GM23338 (cell line): ENCODE measurements around the gene FGF23. TPM values are rescaled to one million over a fixed set of nuclear protein-coding genes. Genes with fewer than 3 reads are reported as not detected.

Experiments used
- ATAC-seq: fragments of 200-7000 bp; cut with Tn5 transposase; 3 replicates; pipeline ENCODE4 v1.9.1; 2020
- DNase-seq: peaks from one replicate; pipeline ENCODE4 v3.0.0-alpha.2; 2015; ENCODE audit warnings: low spot score
- H2AFZ ChIP-seq: fragments of 200-600 bp; sonication (generic); 2 replicates; pipeline ENCODE4 v1.8.0; 2016; ENCODE audit warnings: antibody characterized with exemption, mild to moderate bottlenecking, moderate library complexity
- H3F3A ChIP-seq: fragments of 200-600 bp; sonication (generic); replicated peaks from 2 replicates; pipeline ENCODE4 v1.8.0; 2017; ENCODE audit warnings: antibody characterized with exemption, mixed run types, low read depth
- H3K27ac ChIP-seq: fragments of 200-600 bp; sonication (generic); 2 replicates; pipeline ENCODE4 v1.6.1; 2016; ENCODE audit warnings: low read depth
- H3K27me3 ChIP-seq: fragments of 200-600 bp; sonication (generic); 2 replicates; pipeline ENCODE4 v1.8.0; 2016; ENCODE audit warnings: mild to moderate bottlenecking, mixed run types, moderate library complexity; ENCODE audit not compliant: insufficient read depth
- H3K36me3 ChIP-seq: fragments of 200-600 bp; sonication (generic); 2 replicates; pipeline ENCODE4 v1.8.0; 2016; ENCODE audit warnings: mild to moderate bottlenecking; ENCODE audit not compliant: insufficient read depth
- H3K4me1 ChIP-seq: fragments of 200-600 bp; sonication (generic); 2 replicates; pipeline ENCODE4 v1.8.0; 2016; ENCODE audit warnings: mild to moderate bottlenecking, moderate library complexity; ENCODE audit not compliant: insufficient read depth
- H3K4me2 ChIP-seq: fragments of 200-600 bp; sonication (generic); 2 replicates; pipeline ENCODE4 v1.7.1; 2017; ENCODE audit warnings: mixed run types
- H3K4me3 ChIP-seq: fragments of 200-600 bp; sonication (generic); 2 replicates; pipeline ENCODE4 v1.6.1; 2016; ENCODE audit warnings: mixed run types
- H3K79me2 ChIP-seq: fragments of 200-600 bp; sonication (generic); replicated peaks from 2 replicates; pipeline ENCODE4 v1.8.0; 2017; ENCODE audit warnings: mild to moderate bottlenecking; ENCODE audit not compliant: insufficient read depth
- H3K9me2 ChIP-seq: fragments of 200-600 bp; sonication (generic); 2 replicates; pipeline ENCODE4 v1.8.0; 2017; ENCODE audit not compliant: insufficient read depth
- H4K20me1 ChIP-seq: fragments of 200-600 bp; sonication (generic); replicated peaks from 2 replicates; pipeline ENCODE4 v1.8.0; 2017; ENCODE audit warnings: mild to moderate bottlenecking; ENCODE audit not compliant: insufficient read depth
- H3K27ac Mint-ChIP-seq: 2 replicates; pipeline ENCODE4 v1.8.0; 2020; ENCODE audit warnings: inconsistent platforms, mild to moderate bottlenecking, moderate library complexity, mixed read lengths
- H3K27me3 Mint-ChIP-seq: 3 replicates; pipeline ENCODE4 v1.8.0; 2022; ENCODE audit warnings: low read depth, mild to moderate bottlenecking, moderate library complexity, mixed read lengths, inconsistent platforms; ENCODE audit not compliant: insufficient read depth, poor library complexity
- H3K36me3 Mint-ChIP-seq: 3 replicates; pipeline ENCODE4 v1.8.0; 2021; ENCODE audit warnings: low read depth, mild to moderate bottlenecking, inconsistent platforms, moderate library complexity, mixed read lengths
- H3K4me1 Mint-ChIP-seq: 3 replicates; pipeline ENCODE4 v1.8.0; 2020; ENCODE audit warnings: mild to moderate bottlenecking, inconsistent platforms, mixed read lengths
- H3K4me3 Mint-ChIP-seq: 3 replicates; pipeline ENCODE4 v1.8.0; 2021; ENCODE audit warnings: moderate library complexity, mild to moderate bottlenecking, inconsistent platforms, mixed read lengths
- H3K9me3 Mint-ChIP-seq: 3 replicates; pipeline ENCODE4 v1.8.0; 2020; ENCODE audit warnings: moderate library complexity, mild to moderate bottlenecking, inconsistent platforms, mixed read lengths
- CREB1 ChIP-seq: fragments of 250-450 bp; sonication (Bioruptor Pico); IDR thresholded peaks from 2 replicates; pipeline ENCODE4 v1.5.0; 2020; ENCODE audit warnings: low read depth, mild to moderate bottlenecking, moderate library complexity
- ETS1 ChIP-seq: IDR thresholded peaks from 2 replicates; pipeline ENCODE4 v1.6.1; 2016; ENCODE audit warnings: antibody characterized with exemption
- EZH2phosphoT487 ChIP-seq: fragments of 200-600 bp; sonication (generic); IDR thresholded peaks from one replicate; pipeline ENCODE4 v1.8.1; 2018; ENCODE audit warnings: antibody characterized with exemption; ENCODE audit not compliant: unreplicated experiment
- JUNB ChIP-seq: IDR thresholded peaks from one replicate; pipeline ENCODE4 v1.6.1; 2016; ENCODE audit warnings: antibody characterized with exemption; ENCODE audit not compliant: unreplicated experiment
- ZNF114 ChIP-seq: fragments of 250-450 bp; sonication (Bioruptor Pico); IDR thresholded peaks from 2 replicates; pipeline ENCODE4 v1.5.0; 2020; ENCODE audit warnings: mild to moderate bottlenecking, moderate library complexity
- ZNF331 ChIP-seq: fragments of 250-450 bp; sonication (Bioruptor Pico); IDR thresholded peaks from 2 replicates; pipeline ENCODE4 v1.5.0; 2020; ENCODE audit warnings: low read depth, mild to moderate bottlenecking, moderate library complexity
- polyA plus RNA-seq: library from polyadenylated mRNA; unstranded; fragments of >200 nt; fragmentation: Nextera tagmentation; extraction: Ambion mirVana; gene quantifications from 2 replicates; pipeline ENCODE4 v1.2.1, GENCODE V29; 2016
- total RNA-seq: library from RNA; depleted of rRNA; stranded (reverse); fragments of >200 nt; shearing (Covaris generic); gene quantifications from 2 replicates; pipeline ENCODE4 v1.2.3, GENCODE V29; 2014
- TF ChIP-seq, protein P1 (sequence below): fragments of 250-450 bp; sonication (Bioruptor Pico); IDR thresholded peaks from 2 replicates; pipeline ENCODE4 v1.5.0; 2020; ENCODE audit warnings: mild to moderate bottlenecking, moderate library complexity
- TF ChIP-seq, protein P2 (sequence below), 2 experiments: fragments of 200-600 bp in 1 of 2; sonication (generic) in 1 of 2; conservative IDR thresholded peaks; 2 replicates each; pipeline versions ENCODE4 v1.5.1 to v1.6.1; 2016 to 2017; ENCODE audit warnings: antibody characterized with exemption in 2 of 2, low read depth in 2 of 2, mild to moderate bottlenecking in 2 of 2, moderate library complexity in 1 of 2

FGF23 gene
- total and polyA plus RNA-seq, 2 experiments from 2014 or later, result 0.44 to 0.56 TPM

GRCh38 chr12:4322726-4323125 is 56.8 kb downstream of the FGF23 start (continued):
- TF ChIP-seq, protein P1, sequence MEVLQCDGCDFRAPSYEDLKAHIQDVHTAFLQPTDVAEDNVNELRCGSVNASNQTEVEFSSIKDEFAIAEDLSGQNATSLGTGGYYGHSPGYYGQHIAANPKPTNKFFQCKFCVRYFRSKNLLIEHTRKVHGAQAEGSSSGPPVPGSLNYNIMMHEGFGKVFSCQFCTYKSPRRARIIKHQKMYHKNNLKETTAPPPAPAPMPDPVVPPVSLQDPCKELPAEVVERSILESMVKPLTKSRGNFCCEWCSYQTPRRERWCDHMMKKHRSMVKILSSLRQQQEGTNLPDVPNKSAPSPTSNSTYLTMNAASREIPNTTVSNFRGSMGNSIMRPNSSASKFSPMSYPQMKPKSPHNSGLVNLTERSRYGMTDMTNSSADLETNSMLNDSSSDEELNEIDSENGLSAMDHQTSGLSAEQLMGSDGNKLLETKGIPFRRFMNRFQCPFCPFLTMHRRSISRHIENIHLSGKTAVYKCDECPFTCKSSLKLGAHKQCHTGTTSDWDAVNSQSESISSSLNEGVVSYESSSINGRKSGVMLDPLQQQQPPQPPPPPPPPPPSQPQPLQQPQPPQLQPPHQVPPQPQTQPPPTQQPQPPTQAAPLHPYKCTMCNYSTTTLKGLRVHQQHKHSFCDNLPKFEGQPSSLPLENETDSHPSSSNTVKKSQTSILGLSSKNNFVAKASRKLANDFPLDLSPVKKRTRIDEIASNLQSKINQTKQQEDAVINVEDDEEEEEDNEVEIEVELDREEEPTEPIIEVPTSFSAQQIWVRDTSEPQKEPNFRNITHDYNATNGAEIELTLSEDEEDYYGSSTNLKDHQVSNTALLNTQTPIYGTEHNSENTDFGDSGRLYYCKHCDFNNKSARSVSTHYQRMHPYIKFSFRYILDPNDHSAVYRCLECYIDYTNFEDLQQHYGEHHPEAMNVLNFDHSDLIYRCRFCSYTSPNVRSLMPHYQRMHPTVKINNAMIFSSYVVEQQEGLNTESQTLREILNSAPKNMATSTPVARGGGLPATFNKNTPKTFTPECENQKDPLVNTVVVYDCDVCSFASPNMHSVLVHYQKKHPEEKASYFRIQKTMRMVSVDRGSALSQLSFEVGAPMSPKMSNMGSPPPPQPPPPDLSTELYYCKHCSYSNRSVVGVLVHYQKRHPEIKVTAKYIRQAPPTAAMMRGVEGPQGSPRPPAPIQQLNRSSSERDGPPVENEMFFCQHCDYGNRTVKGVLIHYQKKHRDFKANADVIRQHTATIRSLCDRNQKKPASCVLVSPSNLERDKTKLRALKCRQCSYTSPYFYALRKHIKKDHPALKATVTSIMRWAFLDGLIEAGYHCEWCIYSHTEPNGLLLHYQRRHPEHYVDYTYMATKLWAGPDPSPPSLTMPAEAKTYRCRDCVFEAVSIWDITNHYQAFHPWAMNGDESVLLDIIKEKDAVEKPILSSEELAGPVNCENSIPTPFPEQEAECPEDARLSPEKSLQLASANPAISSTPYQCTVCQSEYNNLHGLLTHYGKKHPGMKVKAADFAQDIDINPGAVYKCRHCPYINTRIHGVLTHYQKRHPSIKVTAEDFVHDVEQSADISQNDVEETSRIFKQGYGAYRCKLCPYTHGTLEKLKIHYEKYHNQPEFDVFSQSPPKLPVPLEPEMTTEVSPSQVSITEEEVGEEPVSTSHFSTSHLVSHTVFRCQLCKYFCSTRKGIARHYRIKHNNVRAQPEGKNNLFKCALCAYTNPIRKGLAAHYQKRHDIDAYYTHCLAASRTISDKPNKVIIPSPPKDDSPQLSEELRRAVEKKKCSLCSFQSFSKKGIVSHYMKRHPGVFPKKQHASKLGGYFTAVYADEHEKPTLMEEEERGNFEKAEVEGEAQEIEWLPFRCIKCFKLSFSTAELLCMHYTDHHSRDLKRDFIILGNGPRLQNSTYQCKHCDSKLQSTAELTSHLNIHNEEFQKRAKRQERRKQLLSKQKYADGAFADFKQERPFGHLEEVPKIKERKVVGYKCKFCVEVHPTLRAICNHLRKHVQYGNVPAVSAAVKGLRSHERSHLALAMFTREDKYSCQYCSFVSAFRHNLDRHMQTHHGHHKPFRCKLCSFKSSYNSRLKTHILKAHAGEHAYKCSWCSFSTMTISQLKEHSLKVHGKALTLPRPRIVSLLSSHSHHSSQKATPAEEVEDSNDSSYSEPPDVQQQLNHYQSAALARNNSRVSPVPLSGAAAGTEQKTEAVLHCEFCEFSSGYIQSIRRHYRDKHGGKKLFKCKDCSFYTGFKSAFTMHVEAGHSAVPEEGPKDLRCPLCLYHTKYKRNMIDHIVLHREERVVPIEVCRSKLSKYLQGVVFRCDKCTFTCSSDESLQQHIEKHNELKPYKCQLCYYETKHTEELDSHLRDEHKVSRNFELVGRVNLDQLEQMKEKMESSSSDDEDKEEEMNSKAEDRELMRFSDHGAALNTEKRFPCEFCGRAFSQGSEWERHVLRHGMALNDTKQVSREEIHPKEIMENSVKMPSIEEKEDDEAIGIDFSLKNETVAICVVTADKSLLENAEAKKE (CRISPR knock-in tag), result no peak
- TF ChIP-seq ETS1 (no peak), JUNB (no peak), ZNF331 (no peak), ZNF114 (no peak)

- Mint-ChIP-seq H3K9me3 (no peaks in the 10 kb centered on the region; the same call in 2 of the 3 replicates), H3K4me1 (peaks cover 17% of the 10 kb centered on the region), H3K27ac (peak within 1 kb of the TSS; percentile 96), H3K36me3 (peaks cover 11% of the 10 kb centered on the region), H3K4me3 (peak within 1 kb of the TSS; percentile 90), H3K27me3 (peaks cover 10% of the 10 kb centered on the region)
- Histone ChIP-seq H3K27ac (peak within 1 kb of the TSS; percentile 98), H3K4me2 (peak within 1 kb of the TSS; percentile 99), H3K27me3 (peaks cover 7% of the 10 kb centered on the region; the same call in 1 of the 2 replicates), H3K36me3 (no peaks in the 10 kb centered on the region), H3F3A (peaks cover 9% of the 10 kb centered on the region; the same call in 1 of the 2 replicates), H3K9me2 (no peaks in the 10 kb centered on the region), H3K4me1 (peaks cover 4% of the 10 kb centered on the region), H3K4me3 (peak within 1 kb of the TSS; percentile 99), H4K20me1 (no peaks in the 10 kb centered on the region), H3K79me2 (peaks cover 46% of the 10 kb centered on the region), H2AFZ (peak within 1 kb of the TSS; percentile 92)
- ATAC-seq (peak; percentile 98), DNase-seq (peak; percentile 98)
- TF ChIP-seq JUNB (no peak), ZNF114 (no peak), EZH2phosphoT487 (no peak), ETS1 (peak; percentile 12; the same call in 1 of the 2 replicates), ZNF331 (no peak), CREB1 (CRISPR knock-in tag) (peak; percentile 87)
- TF ChIP-seq, protein P2, sequence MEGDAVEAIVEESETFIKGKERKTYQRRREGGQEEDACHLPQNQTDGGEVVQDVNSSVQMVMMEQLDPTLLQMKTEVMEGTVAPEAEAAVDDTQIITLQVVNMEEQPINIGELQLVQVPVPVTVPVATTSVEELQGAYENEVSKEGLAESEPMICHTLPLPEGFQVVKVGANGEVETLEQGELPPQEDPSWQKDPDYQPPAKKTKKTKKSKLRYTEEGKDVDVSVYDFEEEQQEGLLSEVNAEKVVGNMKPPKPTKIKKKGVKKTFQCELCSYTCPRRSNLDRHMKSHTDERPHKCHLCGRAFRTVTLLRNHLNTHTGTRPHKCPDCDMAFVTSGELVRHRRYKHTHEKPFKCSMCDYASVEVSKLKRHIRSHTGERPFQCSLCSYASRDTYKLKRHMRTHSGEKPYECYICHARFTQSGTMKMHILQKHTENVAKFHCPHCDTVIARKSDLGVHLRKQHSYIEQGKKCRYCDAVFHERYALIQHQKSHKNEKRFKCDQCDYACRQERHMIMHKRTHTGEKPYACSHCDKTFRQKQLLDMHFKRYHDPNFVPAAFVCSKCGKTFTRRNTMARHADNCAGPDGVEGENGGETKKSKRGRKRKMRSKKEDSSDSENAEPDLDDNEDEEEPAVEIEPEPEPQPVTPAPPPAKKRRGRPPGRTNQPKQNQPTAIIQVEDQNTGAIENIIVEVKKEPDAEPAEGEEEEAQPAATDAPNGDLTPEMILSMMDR (conservative IDR thresholded peaks at IDR 0.05; ENCODE audit: low read depth in 2 of 2), result no peak
Observed at GRCh38 chr12:4320853-4321701, 58.4 kb downstream of the FGF23 start, which contains the start of gene TIGAR. TIGAR (plus strand) TSS chr12:4321213; CDS start chr12:4321272, 59 bp downstream.
